Inflammatory macrophage treated with lipopolysaccharide for 1 hour (primary cell): Measurements from ENCODE around the gene LRP6.
"Not testable (repeated sequence)": the region's sequence is repeated elsewhere in the genome, so short reads cannot be mapped to it uniquely, and the experiment has no call there.

ENCODE experiments used
- DNase-seq, 2 donors: peaks; one replicate each; pipeline ENCODE4 v3.0.0-alpha.2; 2020 to 2022

LRP6 gene

DNA sequence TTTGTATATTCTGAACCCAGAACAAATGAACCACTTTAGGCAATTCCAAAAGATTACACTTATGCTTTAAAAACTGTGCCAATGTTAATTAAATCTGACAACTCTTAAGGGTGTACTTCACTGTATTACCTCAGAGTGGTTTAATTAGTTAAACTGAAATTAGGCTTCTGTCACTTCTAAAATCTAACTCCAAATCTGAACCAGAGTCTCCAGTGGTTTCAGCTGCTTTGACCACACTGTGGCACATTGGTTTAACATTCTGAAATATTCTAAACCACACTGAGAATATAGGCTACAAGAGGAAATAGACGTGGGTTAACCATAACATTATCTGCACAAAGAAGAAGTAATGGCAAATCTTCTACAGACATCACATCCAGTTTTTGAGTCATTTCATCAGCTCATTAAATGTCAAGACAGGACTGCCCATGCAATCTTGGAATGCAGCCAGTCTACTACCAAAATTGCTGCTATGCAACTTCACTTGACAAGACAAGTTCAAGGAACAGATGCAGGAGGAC, 94.8 kb downstream of the LRP6 start:
- DNase-seq: peak; percentile 36 to 55

DNA sequence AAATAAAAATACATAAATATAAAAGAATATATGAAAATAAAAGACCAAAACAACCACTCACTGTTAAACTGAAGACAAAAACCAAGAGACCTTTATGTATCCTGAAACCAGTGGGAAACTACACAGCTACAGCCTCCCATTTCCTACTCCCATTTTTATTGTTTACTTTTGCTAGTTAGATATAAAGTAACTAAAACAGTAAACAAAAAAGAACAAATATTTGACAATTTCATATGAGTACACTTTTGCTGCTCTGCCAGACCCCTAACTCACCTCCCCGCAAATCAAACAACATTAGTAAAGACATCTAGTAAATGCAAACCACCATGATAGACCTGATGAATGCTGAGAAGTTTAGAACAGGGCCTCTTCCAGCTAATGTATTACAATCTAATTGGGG, 99.0 kb downstream of the LRP6 start:
- no peak for DNase-seq

DNA sequence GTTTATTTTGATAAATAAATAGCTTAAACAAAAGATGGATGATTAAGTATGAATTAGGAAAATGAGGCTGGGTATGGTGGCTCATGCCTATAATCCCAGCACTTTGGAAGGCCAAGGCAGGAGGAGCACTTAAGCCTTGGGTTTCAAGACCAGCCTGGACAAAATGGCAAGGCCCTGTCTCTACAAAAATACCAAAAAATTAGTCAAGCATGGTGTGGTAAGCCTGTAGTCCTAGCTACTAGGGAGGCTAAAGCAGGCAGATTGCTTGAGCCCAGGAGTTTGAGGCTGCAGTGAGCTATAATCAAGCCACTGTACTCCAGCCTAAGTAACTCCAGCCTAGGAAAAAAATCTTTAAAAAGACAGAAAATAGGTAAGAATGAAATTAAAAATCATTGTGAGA, 100.1 kb downstream of the LRP6 start:
- DNase-seq: no peak

DNA sequence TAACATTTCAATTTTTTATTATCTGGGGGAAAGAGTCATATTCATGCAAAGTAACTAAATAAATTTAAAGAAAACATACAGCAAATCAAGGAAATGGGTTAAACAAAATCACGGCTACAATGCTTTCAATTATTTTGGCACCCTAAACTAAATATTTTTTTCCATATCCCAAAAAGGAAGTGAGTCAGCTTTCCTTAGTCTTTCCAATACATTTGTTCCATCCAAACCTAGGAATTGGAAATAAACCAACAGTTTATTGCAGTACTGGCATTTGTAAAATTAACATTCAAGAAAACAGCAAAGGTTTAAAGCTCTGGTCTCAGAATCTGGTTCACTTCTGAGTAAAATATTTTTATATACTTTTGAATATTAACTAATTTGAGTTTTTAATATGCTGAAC, 106.9 kb downstream of the LRP6 start:
- DNase-seq: no peak

DNA sequence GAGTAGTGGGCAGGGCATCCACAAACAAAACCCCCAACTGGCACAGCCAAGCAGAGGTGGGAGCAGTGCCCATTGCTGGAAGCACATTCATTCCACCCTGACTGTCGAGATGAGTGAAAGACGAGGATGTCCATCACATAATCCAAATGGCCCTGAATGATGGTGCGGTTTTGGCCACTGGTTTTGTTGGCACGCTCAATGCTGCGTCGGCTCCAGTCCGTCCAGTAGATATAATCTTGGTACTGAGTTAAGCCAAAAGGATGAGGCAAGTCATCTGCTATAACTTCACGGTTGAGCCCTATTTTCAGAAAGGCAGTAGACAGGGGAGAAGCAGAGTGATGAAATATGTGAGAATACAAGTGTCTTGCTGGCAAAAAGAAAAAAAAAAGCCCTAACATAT, 108.0 kb downstream of the LRP6 start:
- DNase-seq: no peak

DNA sequence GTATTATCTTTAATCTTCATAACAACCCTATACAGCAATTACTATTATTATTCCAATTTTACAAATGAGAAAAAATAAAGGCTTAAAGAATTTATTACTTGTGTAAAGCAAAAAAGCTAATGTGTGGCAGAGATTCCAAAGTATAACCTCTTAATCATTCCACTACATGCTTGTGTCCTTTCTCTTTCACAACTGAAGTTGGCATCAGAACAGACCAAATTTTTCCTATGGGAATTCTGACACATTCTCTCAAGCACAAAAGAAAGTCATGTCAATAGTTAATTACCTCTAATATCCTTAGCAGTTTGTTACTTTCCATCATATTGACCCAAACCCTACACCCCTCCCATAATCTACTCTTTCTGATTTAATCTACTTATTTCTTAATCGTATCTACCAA, 109.4 kb downstream of the LRP6 start:
- no peak for DNase-seq

DNA sequence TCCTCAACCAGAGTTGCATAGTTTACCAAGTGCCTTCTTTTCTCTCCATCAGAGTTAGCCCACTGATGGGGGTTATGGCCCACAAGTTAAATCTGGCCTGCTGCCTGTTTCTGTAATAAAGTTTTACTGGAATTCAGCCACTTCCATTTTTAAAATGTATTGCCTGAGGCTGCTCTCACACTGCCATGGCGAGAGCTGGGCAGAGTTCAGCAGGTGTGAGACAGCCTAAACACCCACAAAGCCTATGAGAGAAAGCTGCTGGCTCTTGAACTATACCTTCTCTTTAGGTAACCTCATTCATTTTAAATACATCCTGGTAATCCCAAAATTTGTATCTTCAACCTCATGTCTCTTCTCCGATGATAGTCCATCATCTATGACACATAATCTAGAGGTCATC, 110.0 kb downstream of the LRP6 start:
- DNase-seq: no peak

DNA sequence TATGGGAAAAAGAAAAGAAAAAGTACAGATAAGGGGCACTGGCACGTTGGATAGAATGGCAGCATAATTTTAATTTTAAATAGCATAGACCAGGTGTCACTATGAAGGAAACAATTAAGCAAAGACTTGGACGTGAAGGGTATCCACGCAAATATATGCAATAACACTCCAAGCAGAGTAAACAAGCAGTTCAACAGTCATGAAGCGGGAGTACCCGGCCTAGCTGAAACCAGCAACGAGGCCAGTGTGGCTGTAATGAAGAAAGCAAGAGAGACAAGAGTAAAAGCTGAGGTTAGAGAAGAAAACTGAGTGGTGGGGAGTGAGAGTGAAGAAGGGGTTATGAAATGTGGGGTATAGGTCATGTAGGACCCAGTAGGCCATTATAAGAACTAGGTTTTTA, 110.7 kb downstream of the LRP6 start:
- DNase-seq: no peak

DNA sequence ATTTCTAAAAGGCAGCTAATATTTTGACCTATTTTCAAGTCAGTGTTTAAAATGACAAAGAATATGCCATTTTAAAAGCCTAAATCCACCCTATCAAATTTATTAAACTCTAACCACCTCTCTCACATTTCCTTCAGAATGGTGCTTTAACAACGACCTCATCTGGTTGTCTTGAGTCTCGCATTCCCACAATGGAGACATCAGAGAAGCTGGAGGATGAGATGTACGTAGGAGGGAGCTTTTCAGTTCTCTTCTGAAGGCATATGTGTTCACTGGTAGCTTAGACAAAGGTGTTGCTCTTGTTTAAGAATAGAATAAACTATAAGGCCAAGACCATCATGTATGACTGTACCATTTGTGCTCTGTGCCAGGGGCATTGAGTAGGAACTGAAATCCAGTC, 113.2 kb downstream of the LRP6 start:
- DNase-seq: no peak

DNA sequence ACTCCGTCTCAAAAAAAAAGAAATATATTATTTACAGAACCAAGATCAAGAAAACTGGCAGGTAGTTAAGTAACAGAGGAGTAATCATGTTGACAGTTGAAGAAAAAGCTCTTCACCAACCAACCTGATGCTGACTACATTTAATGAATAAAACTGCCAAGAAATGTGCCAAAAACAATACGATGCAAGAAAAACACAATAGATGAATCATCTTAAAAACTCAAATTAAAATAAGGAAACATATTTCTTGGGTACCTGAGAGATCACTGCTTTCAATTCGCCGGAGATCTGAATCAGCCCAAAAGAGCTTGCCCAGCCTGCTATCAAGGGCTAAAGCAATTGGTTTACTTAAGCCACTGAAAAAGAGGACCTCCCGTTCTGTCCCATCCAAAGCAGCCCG, 119.7 kb downstream of the LRP6 start:
- DNase-seq: no peak

DNA sequence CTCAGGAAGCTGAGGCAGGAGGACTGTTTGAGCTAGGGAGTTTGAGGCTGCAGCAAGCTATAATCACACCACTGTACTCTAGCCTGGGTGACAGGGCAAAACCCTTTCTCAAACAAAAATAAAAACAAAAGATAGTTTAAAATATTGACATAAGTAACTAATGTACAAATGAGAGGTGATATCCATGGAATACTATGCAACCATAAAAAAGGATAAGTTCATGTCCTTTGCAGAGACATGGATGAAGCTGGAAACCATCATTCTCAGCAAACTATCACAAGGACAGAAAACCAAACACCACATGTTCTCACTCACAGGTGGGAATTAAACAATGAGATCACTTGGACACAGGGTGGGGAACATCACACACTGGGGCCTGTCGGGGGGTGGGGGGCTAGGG, 122.3 kb downstream of the LRP6 start:
- DNase-seq: not testable (repeated sequence)

DNA sequence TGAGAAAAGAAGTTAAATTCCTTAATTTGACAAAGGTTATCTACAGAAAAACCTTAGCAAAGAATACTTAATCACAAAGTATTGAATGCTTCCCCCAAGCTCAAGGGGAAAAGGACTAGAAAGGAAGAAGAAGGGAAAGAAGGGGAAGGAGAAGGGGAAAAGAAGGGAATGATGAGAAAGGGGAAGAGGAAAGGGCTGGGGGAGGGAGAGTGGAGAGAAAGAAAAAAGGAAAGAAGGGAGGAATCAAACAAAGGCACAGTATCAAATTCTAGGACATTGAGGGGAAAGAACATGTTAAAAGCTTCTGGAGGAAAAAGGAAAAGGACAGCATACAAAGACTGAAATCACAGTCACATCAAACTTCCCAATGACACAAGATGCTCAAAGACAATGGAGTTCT, 125.8 kb downstream of the LRP6 start:
- no peak for DNase-seq

DNA sequence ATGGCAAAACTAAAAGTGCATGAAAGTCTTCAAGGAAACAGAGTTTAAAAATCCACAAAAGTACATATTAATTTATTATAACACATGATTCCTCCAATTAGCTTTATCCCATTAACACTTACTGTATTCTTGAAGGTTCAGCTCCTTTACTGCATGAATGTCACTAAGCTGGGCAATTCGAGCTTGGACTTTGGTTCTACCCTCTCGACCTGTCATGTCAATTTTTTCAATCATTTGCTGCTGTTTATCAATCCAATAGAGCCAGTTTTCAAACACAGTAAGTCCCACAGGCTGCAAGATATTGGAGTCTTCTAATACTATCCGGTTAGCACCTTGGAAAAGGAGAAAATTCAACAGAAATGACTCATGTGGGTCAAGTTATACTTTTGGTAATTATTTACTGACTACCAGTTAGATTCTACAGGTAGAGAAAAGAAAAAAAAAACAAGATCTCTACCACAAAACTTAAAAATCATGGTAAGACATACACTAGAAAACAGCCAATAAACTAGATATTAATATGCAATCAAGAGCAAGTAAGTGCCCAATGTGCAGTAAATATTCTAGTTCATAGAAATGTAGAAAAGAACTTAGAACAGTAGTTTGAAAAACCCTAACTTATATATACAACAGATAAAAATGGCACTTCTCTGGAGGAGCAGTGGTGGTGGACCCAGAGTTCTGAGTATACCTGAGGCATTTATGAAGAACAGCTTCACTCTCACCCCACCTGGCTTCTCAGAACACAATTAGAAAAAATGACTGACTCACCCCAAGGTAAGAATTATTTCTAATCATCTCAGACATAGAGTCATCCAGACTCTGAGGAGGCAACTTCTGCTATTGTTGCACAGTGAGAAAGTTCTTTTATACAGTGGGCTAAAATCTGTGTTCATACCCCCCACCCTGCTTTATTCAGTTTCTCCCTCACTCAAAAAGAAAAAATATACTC, 128.4 kb downstream of the LRP6 start:
- DNase-seq: no peak

DNA sequence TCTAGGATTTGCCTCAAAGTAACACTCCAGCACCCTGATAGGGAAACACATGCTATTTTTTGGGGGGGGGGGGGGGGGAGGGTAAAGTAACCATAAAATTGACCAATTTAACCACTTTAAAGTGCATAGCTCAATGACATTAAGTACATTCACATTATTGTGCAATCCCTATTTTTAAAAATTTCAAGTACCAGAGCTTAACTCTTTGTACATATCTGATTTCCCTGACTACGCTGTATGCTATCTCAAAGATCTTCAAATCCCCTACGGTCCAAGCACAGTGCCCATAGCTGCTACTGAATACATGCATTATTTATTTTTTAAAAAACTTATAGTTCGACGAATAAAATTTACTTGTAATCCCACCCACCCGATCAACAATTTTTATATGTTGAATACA, 133.1 kb downstream of the LRP6 start:
- no peak for DNase-seq

DNA sequence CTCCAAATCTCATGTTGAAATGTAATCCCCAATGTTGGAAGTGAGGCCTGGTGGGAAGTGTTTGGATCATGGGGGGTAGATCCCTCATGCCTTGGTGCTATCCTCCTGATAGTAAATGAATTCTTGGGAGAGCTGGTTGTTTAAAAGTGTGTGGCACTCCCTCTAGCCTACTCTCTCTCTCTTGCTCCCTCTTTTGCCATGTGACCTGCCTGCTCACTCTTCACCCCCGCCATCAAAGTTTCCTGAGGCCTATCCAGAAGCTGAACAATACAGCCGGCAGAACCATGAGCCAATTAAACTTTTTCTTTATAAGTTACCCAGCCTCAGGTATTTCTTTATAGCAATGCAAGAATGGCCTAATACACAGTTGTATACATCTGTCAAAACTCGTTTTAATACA, 133.6 kb downstream of the LRP6 start:
- DNase-seq: no peak

DNA sequence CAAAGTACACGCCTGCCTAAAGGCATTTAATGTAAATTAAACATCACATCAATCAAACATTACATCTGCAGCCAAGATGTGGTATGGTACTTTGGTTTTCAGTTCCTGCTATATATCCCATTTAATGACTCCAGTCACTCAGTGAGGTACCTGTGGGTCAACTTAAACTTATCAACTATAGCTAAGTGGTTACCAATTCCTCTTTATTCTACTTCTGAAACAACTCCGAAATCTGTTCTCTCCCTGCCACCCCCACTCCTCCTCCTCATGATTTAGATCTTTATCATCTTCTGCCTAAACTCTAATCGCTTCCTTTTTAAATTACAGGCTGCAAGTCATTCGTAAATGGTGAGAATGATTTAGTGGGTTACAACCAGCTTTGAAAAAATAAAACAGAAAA, 138.2 kb downstream of the LRP6 start:
- no peak for DNase-seq

DNA sequence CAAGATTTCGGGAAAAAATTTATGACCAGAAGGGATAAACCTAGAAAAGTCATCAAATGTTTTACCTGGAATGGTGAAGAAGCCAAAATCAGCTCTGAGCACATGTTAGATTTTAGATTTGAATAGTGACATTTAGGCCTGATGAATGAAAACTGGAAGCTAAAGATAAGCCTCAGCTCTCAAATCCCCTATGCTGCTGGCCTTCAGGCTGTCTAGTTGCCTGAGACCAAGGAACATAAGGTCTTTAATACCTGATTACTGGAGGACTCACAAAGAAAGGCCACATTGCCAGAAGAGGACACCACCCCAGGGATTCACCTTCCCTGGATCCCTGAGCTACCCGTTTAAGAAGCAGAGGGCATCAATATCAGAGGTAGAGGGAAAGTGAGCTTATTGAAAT, 139.5 kb downstream of the LRP6 start:
- DNase-seq: no peak

DNA sequence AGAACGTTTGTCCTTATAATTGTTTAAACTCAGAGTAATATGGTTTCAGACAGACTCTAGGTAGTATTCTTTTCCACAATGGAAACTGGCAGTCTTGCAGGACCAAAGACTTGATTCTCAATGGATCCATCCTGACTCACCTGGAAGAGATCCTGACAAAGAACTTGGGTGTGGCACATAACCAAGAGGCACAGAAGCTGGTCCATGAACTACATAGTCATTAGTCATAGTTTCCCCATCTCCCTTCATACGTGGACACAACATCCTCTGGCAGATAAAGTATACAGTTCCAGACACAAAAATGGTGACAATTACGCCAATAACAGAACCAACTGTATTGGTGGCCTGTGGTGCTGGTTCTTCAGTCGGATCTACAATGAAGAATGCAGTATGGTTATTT, 140.3 kb downstream of the LRP6 start:
- DNase-seq: no peak

DNA sequence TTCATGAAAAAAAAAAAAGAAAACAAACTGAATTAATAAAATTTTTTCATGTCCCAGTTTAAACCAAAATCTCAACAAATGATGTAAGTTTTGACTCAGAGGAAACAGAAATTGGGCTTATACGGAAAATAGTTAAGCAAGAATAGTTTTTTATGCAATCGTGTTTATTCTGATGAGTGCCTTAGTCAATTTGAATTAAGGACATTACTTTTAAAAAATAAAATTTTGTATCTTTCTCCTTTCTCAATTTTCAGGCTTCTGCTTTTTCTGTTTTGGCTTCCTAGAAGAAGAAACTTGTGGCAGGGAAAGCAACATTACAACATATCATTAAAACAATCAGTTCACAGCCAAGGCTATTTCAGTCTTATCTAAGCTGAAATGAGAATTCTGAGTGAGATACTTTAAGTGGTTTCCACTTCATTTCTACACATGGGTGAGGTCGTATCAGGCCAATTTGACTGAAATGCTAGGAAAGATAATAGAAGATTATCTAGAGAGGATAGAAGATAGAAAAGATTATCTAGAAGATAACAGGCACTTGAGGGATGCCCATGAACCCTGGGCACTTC, 143.7 kb downstream of the LRP6 start:
- peak; percentile 44 to 85 for DNase-seq

DNA sequence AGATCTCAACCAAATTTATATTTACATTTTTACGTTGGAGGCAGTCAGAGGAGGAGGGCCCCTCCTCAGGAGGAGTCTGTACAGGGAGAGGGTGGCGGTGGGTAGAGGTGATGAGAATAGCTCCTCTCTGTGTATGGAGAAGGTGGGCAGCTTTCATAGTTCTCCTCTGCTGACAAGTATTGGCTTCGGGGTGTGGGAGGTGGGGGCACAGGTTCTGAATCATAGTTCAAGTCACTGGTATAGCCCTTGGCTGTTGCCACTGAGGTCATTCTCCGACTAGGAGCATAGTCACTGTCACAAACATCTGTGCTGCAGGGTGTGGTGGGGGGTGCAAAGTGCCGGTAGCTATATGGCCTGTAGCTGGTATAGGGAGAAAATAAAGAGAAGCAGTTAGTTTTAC, 145.8 kb downstream of the LRP6 start:
- no peak for DNase-seq

DNA sequence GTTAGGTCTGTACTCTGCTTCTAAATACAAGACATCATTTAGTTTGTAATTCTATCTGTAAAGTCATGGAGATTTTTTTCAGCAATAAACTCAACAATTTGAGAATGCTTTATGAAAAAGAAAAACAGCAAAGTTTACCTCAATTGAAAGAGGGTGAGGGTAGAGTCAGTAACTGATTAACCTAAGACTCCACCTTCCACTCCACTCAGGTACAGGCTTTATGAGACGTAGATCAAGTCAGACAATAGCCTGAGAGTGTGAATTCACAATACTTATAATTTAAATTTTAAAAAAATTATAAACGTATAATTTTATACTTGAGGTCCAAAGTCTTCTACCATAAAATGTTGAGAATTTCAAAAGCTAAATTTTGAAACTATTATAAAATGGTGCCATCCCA, 150.2 kb downstream of the LRP6 start:
- no peak for DNase-seq

DNA sequence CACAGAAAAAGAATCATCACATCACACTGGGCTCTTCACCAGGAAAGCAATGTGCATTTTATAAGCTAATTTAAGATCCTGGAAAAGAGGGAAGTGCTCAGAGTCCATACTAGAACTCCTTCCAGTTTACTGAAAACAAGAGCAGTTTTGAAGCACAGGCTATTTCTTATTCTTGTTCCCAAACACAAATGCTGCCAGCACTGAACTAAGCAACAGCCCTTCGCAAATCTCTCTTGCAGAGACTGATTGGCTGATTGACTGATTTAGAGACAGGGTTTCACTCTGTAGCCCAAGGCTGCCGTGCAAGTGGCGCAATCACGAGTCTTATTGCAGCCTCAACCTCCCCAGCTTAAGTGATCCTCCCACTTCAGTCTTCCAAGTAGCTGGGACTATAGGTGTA, 151.3 kb downstream of the LRP6 start:
- no peak for DNase-seq

DNA sequence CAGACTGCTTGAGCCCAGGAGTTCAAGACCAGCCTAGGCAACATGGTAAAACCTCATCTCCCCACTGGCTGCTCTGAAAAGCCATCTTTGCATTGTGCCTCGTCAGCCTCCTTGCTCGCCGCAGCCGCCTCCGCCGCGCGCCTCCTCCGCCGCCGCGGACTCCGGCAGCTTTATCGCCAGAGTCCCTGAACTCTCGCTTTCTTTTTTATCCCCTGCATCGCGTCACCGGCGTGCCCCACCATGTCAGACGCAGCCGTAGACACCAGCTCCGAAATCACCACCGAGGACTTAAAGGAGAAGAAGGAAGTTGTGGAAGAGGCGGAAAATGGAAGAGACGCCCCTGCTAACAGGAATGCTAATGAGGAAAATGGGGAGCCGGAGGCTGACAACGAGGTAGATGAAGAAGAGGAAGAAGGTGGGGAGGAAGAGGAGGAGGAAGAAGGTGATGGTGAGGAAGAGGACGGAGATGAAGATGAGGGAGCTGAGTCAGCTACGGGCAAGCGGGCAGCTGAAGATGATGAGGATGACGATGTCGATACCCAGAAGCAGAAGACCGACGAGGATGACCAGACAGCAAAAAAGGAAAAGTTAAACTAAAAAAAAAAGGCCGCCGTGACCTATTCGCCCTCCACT, 155.8 kb downstream of the LRP6 start:
- DNase-seq: not testable (repeated sequence)

DNA sequence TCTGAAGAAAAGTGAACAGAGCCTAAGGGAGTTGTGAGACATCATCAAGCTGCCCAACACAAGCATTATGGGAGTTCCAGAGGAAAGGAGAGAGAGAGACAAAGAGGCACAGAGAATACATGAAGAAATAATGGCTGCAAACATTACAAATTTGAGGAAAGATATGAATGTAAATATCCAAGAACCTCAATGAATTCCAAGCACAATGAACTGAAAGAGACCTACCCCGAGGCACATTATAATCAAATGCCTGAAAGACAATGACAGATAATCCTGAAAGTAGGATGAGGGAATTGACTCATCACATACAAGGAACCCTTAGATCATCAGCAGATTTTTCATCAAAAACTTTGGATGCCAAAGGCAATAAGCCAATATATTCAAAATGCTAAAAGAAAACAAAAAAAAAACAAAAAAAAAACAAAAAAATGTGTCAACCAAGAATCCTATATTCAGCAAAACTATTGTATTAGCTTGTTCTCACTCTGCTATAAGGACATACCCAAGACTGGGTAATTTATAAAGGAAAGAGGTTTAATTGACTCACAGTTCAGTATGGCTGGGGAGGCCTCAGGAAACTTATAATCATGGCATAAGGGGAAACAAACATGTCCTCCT, 158.3 kb downstream of the LRP6 start:
- DNase-seq: no peak
